GM12864 (cell line): Measurements from ENCODE around the gene FHOD3.

Experiments
- DNase-seq: peaks from one replicate; pipeline ENCODE4 v3.0.0-alpha.2; 2011; ENCODE audit warnings: low read depth
- H3K4me3 ChIP-seq: 2 replicates; pipeline ENCODE4 v1.5.1; 2011; ENCODE audit warnings: mild to moderate bottlenecking, low read depth, low read length, control low read depth
- CTCF ChIP-seq: IDR thresholded peaks from 2 replicates; pipeline ENCODE4 v1.5.1; 2011; ENCODE audit warnings: low read depth, mild to moderate bottlenecking, moderate library complexity, low read length, control low read depth, inconsistent platforms; ENCODE audit errors: missing control alignments

FHOD3 gene

GRCh38 chr18:36593001-36593400 lies 295.5 kb downstream of the FHOD3 start:
- DNase-seq = no peak
- TF ChIP-seq CTCF = no peak
- no peak overlapping the region for H3K4me3 ChIP-seq

- TF ChIP-seq CTCF = no peak
- no peak for DNase-seq
- no peak overlapping the region for H3K4me3 ChIP-seq
Observed at GRCh38 chr18:36593641-36594040, 296.1 kb downstream of the FHOD3 start.

GRCh38 chr18:36594621-36595020 lies 297.1 kb downstream of the FHOD3 start:
- TF ChIP-seq CTCF = no peak
- no peak for DNase-seq
- H3K4me3 ChIP-seq = no peak overlapping the region

GRCh38 chr18:36595046-36595817 lies 297.7 kb downstream of the FHOD3 start:
- no peak overlapping the region for H3K4me3 ChIP-seq
- DNase-seq = no peak
- TF ChIP-seq CTCF = no peak

- no peak overlapping the region for H3K4me3 ChIP-seq
- no peak for TF ChIP-seq CTCF
Observed at GRCh38 chr18:36595818-36596215, 298.3 kb downstream of the FHOD3 start.

GRCh38 chr18:36597636-36598035 lies 300.1 kb downstream of the FHOD3 start:
- no peak for TF ChIP-seq CTCF
- no peak for DNase-seq
- H3K4me3 ChIP-seq = no peak overlapping the region

More at GRCh38 chr18:36595818-36596215, 298.3 kb downstream of the FHOD3 start:
- DNase-seq = no peak

- H3K4me3 ChIP-seq = no peak overlapping the region
- DNase-seq = no peak
- no peak for TF ChIP-seq CTCF
Observed at GRCh38 chr18:36600548-36600947, 303.0 kb downstream of the FHOD3 start.
